Fibroblast of lung (primary cell): ENCODE measurements around the gene FOXL1.

Experiments
- CTCF ChIP-seq, 2 donors: IDR thresholded peaks in 1 of 2; conservative IDR thresholded peaks in 1 of 2; 1 replicate in 1 of 2; 2 replicates in 1 of 2; pipeline ENCODE4 v1.5.1; 2011 to 2012; ENCODE audit warnings: low read length in 2 of 2, control low read depth in 1 of 2, inconsistent platforms in 1 of 2, low read depth in 1 of 2, mild to moderate bottlenecking in 1 of 2
- EZH2 ChIP-seq: IDR thresholded peaks from 2 replicates; pipeline ENCODE4 v1.5.1; 2012; ENCODE audit warnings: low read length, control low read depth, mild to moderate bottlenecking; ENCODE audit errors: missing control alignments

- no peak for TF ChIP-seq CTCF (conservative IDR thresholded peaks at IDR 0.05 in 1 of 2, IDR thresholded peaks at IDR 0.05 in 1 of 2; ENCODE audit: low read depth in 1 of 2, low read length in 2 of 2)
- no peak for TF ChIP-seq EZH2
These were observed 47.8 kb upstream of the FOXL1 start for GRCh38 chr16:86530251-86531190.
